Trophoblast cell (in vitro differentiated cells and primary cell): ENCODE measurements around the gene LPIN1.
A peak's percentile ranks its signal among the peaks of the same experiment; 100 is the strongest.

Source experiments
- DNase-seq, 2 donors: peaks; one replicate each; pipeline ENCODE4 v3.0.0-alpha.2; 2016
- H2AFZ ChIP-seq: 2 replicates; pipeline ENCODE4 v1.6.1; 2013; ENCODE audit warnings: low read length, moderate library complexity, mild to moderate bottlenecking; ENCODE audit not compliant: insufficient read depth, poor library complexity
- H2AK5ac ChIP-seq: 2 replicates; pipeline ENCODE4 v1.6.1; 2013; ENCODE audit warnings: mild to moderate bottlenecking, low read length
- H2BK120ac ChIP-seq: 2 replicates; pipeline ENCODE4 v1.6.1; 2013; ENCODE audit warnings: low read length, mild to moderate bottlenecking, moderate library complexity; ENCODE audit not compliant: insufficient read depth, poor library complexity
- H2BK12ac ChIP-seq: 2 replicates; pipeline ENCODE4 v1.6.1; 2013; ENCODE audit warnings: mild to moderate bottlenecking, low read length, moderate library complexity
- H2BK5ac ChIP-seq: 2 replicates; pipeline ENCODE4 v1.6.1; 2013; ENCODE audit warnings: low read length, low read depth, moderate library complexity, mild to moderate bottlenecking; ENCODE audit not compliant: poor library complexity
- H3K14ac ChIP-seq: 2 replicates; pipeline ENCODE4 v1.6.1; 2013; ENCODE audit warnings: mild to moderate bottlenecking, low read length
- H3K18ac ChIP-seq: 2 replicates; pipeline ENCODE4 v1.6.1; 2013; ENCODE audit warnings: mild to moderate bottlenecking, low read length
- H3K23ac ChIP-seq: 2 replicates; pipeline ENCODE4 v1.6.1; 2013; ENCODE audit warnings: low read length
- H3K27ac ChIP-seq: 2 replicates; pipeline ENCODE4 v1.5.1; 2013; ENCODE audit warnings: low read depth, mild to moderate bottlenecking, inconsistent platforms, low read length, moderate library complexity
- H3K27me3 ChIP-seq: 2 replicates; pipeline ENCODE4 v1.6.1; 2013; ENCODE audit warnings: inconsistent platforms, mild to moderate bottlenecking, low read length, moderate library complexity; ENCODE audit not compliant: insufficient read depth
- H3K36me3 ChIP-seq, 2 experiments: 1 replicate in 1 of 2; 2 replicates in 1 of 2; pipeline ENCODE4 v1.6.1; 2013; ENCODE audit warnings: low read length in 2 of 2, mild to moderate bottlenecking in 2 of 2, moderate library complexity in 1 of 2; ENCODE audit not compliant: insufficient read depth in 2 of 2, control insufficient read depth in 1 of 2
- H3K4ac ChIP-seq: 2 replicates; pipeline ENCODE4 v1.6.1; 2013; ENCODE audit warnings: low read depth, mild to moderate bottlenecking, low read length, moderate library complexity
- H3K4me1 ChIP-seq, 2 experiments: 1 replicate in 1 of 2; 2 replicates in 1 of 2; pipeline ENCODE4 v1.6.1; 2013; ENCODE audit warnings: low read length in 2 of 2, mild to moderate bottlenecking in 2 of 2, moderate library complexity in 1 of 2; ENCODE audit not compliant: insufficient read depth in 2 of 2, control insufficient read depth in 1 of 2
- H3K4me2 ChIP-seq: 2 replicates; pipeline ENCODE4 v1.6.1; 2013; ENCODE audit warnings: inconsistent platforms, mild to moderate bottlenecking, low read length, moderate library complexity
- H3K4me3 ChIP-seq: 2 replicates; pipeline ENCODE4 v1.5.1; 2013; ENCODE audit warnings: mild to moderate bottlenecking, low read depth, low read length, inconsistent platforms
- H3K79me1 ChIP-seq: one replicate; pipeline ENCODE4 v1.6.1; 2013; ENCODE audit warnings: low read length
- H3K79me2 ChIP-seq: 2 replicates; pipeline ENCODE4 v1.6.1; 2013; ENCODE audit warnings: low read length, mild to moderate bottlenecking; ENCODE audit not compliant: control insufficient read depth, insufficient read depth, poor library complexity
- H3K9ac ChIP-seq: 2 replicates; pipeline ENCODE4 v1.6.1; 2013; ENCODE audit warnings: mild to moderate bottlenecking, low read length
- H3K9me3 ChIP-seq: 2 replicates; pipeline ENCODE4 v1.6.1; 2013; ENCODE audit warnings: low read depth, mild to moderate bottlenecking, control low read depth, inconsistent platforms, low read length; ENCODE audit not compliant: insufficient read depth
- H4K12ac ChIP-seq: 2 replicates; pipeline ENCODE4 v1.6.1; 2013; ENCODE audit warnings: low read depth, mild to moderate bottlenecking, low read length, moderate library complexity
- H4K8ac ChIP-seq: 2 replicates; pipeline ENCODE4 v1.6.1; 2013; ENCODE audit warnings: low read depth, mild to moderate bottlenecking, low read length, moderate library complexity
- H4K91ac ChIP-seq: one replicate; pipeline ENCODE4 v1.6.1; 2013; ENCODE audit warnings: low read depth, mild to moderate bottlenecking, low read length, moderate library complexity
- WGBS: extraction: QIAGEN DNeasy Blood & Tissue Kit; methylation state at CpG from one replicate; pipeline ENCODE4 v1.1.7; 2013; ENCODE audit warnings: missing lambda C conversion rate; ENCODE audit not compliant: insufficient read length, insufficient coverage; ENCODE audit errors: extremely low coverage; 5-methylcytosine and 5-hydroxymethylcytosine counted together

Gene LPIN1

GRCh38 chr2:11802782-11803191 is 56.4 kb downstream of the LPIN1 start:
- no peaks in the 10 kb centered on the region for H3K79me2 ChIP-seq
- DNase-seq, result peak; percentile 47 to 69
- no peak overlapping the region for H4K91ac ChIP-seq
- H2AFZ ChIP-seq, result no peak overlapping the region
- no peak overlapping the region for H4K8ac ChIP-seq
- H3K9me3 ChIP-seq, result no peaks in the 10 kb centered on the region
- no CpG with 5 or more reads among the region's 11 CpGs for WGBS
- H3K4ac ChIP-seq, result no peak overlapping the region
- no peak overlapping the region for H3K27ac ChIP-seq
- H3K4me1 ChIP-seq, result peaks cover 0 to 2% of the 10 kb centered on the region in 2 experiments
- no peak overlapping the region for H3K23ac ChIP-seq
- no peak overlapping the region for H3K4me2 ChIP-seq
- H2BK120ac ChIP-seq, result no peak overlapping the region
- no peak overlapping the region for H3K14ac ChIP-seq
- H3K18ac ChIP-seq, result no peak overlapping the region
- no peak overlapping the region for H2AK5ac ChIP-seq
- H3K36me3 ChIP-seq, result peaks cover 32 to 46% of the 10 kb centered on the region in 2 experiments
- H3K27me3 ChIP-seq, result no peaks in the 10 kb centered on the region
- H3K4me3 ChIP-seq, result no peak overlapping the region
- H3K79me1 ChIP-seq, result no peaks in the 10 kb centered on the region
- no peak overlapping the region for H2BK5ac ChIP-seq
- no peak overlapping the region for H4K12ac ChIP-seq
- no peak overlapping the region for H3K9ac ChIP-seq
- no peak overlapping the region for H2BK12ac ChIP-seq

- no peak overlapping the region for H2BK12ac ChIP-seq
- no peak overlapping the region for H3K23ac ChIP-seq
- no peak overlapping the region for H3K27ac ChIP-seq
- no peak overlapping the region for H4K12ac ChIP-seq
- H2AK5ac ChIP-seq, result no peak overlapping the region
- peaks cover 27 to 34% of the 10 kb centered on the region in 2 experiments for H3K36me3 ChIP-seq
- H2BK5ac ChIP-seq, result no peak overlapping the region
- no peak overlapping the region for H2BK120ac ChIP-seq
- no peak overlapping the region for H3K14ac ChIP-seq
- no peaks in the 10 kb centered on the region for H3K9me3 ChIP-seq
- no peak overlapping the region for H4K91ac ChIP-seq
- no peak overlapping the region for H3K4ac ChIP-seq
- no peak overlapping the region for H3K18ac ChIP-seq
- DNase-seq, result no peak
- WGBS, result no CpG with 5 or more reads among the region's 6 CpGs
- no peak overlapping the region for H4K8ac ChIP-seq
- H3K4me1 ChIP-seq, result peaks cover 0 to 2% of the 10 kb centered on the region in 2 experiments
- no peaks in the 10 kb centered on the region for H3K79me2 ChIP-seq
- H3K4me2 ChIP-seq, result no peak overlapping the region
- H3K9ac ChIP-seq, result no peak overlapping the region
- H3K4me3 ChIP-seq, result no peak overlapping the region
- no peak overlapping the region for H2AFZ ChIP-seq
- H3K79me1 ChIP-seq, result no peaks in the 10 kb centered on the region
- H3K27me3 ChIP-seq, result no peaks in the 10 kb centered on the region
Observed at GRCh38 chr2:11805024-11805423, 58.6 kb downstream of the LPIN1 start.

GRCh38 chr2:11805920-11806319 is 59.5 kb downstream of the LPIN1 start:
- Histone ChIP-seq H3K9me3 (no peaks in the 10 kb centered on the region), H4K12ac (no peak overlapping the region), H3K79me2 (no peaks in the 10 kb centered on the region), H4K8ac (no peak overlapping the region), H3K4ac (no peak overlapping the region), H2BK5ac (no peak overlapping the region), H4K91ac (no peak overlapping the region), H3K4me1 (peaks cover 0 to 2% of the 10 kb centered on the region in 2 experiments), H2BK120ac (no peak overlapping the region), H2AK5ac (no peak overlapping the region), H3K4me3 (no peak overlapping the region), H3K18ac (no peak overlapping the region), H3K36me3 (peaks cover 27 to 36% of the 10 kb centered on the region in 2 experiments), H3K14ac (no peak overlapping the region), H3K79me1 (no peaks in the 10 kb centered on the region), H3K9ac (no peak overlapping the region), H3K4me2 (no peak overlapping the region), H3K23ac (no peak overlapping the region), H2AFZ (no peak overlapping the region), H3K27ac (no peak overlapping the region), H3K27me3 (no peaks in the 10 kb centered on the region), H2BK12ac (no peak overlapping the region)
- no CpG with 5 or more reads among the region's 6 CpGs for WGBS
- no peak for DNase-seq

GRCh38 chr2:11807156-11808015 is 61.0 kb downstream of the LPIN1 start:
- Histone ChIP-seq H4K91ac (no peak overlapping the region), H3K36me3 (peaks cover 30 to 39% of the 10 kb centered on the region in 2 experiments), H3K79me1 (no peaks in the 10 kb centered on the region), H3K27ac (no peak overlapping the region), H3K27me3 (no peaks in the 10 kb centered on the region), H3K4me1 (peaks cover 0 to 2% of the 10 kb centered on the region in 2 experiments), H3K14ac (no peak overlapping the region), H3K18ac (no peak overlapping the region), H4K12ac (no peak overlapping the region), H2BK12ac (no peak overlapping the region), H3K79me2 (no peaks in the 10 kb centered on the region), H3K9me3 (no peaks in the 10 kb centered on the region), H2BK5ac (no peak overlapping the region), H3K4me3 (no peak overlapping the region), H4K8ac (no peak overlapping the region), H3K4ac (no peak overlapping the region), H2AK5ac (no peak overlapping the region), H3K9ac (no peak overlapping the region), H3K23ac (no peak overlapping the region), H3K4me2 (no peak overlapping the region), H2AFZ (no peak overlapping the region), H2BK120ac (no peak overlapping the region)
- DNase-seq, result peak; percentile 42 to 61
- WGBS, result no CpG with 5 or more reads among the region's 11 CpGs
